ENCODE measurements around the gene SNAP23.
A peak's percentile ranks its signal among the peaks of the same experiment; 100 is the strongest.

Gene SNAP23

GRCh38 chr15:42499858-42500609 lies 4.6 kb downstream of the SNAP23 start:
- H3K4me3 ChIP-seq (ENCODE audit: low read depth, low read length): no peak overlapping the region
- peak; percentile 30 for DNase-seq
- TF ChIP-seq CTCF (IDR thresholded peaks at IDR 0.05; ENCODE audit: low read depth, low read length, missing control alignments): no peak
- peak overlapping the region; percentile 51 for H3K27ac ChIP-seq
- H3K36me3 ChIP-seq (replicated peaks): no peaks in the 10 kb centered on the region
- H3K27me3 ChIP-seq (replicated peaks): no peaks in the 10 kb centered on the region
- in situ Hi-C loops (cut with HindIII; ENCODE audit: low pct_ligation_motif_present, low sequenced_read_pairs): no loop called here

GRCh38 chr15:42502477-42502876 lies 7.0 kb downstream of the SNAP23 start:
- no peak overlapping the region for H3K27ac ChIP-seq
- TF ChIP-seq CTCF (IDR thresholded peaks at IDR 0.05; ENCODE audit: low read depth, low read length, missing control alignments): no peak
- DNase-seq: no peak
- H3K27me3 ChIP-seq (replicated peaks): no peaks in the 10 kb centered on the region
- H3K36me3 ChIP-seq (replicated peaks): no peaks in the 10 kb centered on the region
- in situ Hi-C loops (cut with HindIII; ENCODE audit: low pct_ligation_motif_present, low sequenced_read_pairs): no loop called here
- H3K4me3 ChIP-seq (ENCODE audit: low read depth, low read length): no peak overlapping the region

- H3K27ac ChIP-seq: no peak overlapping the region
- H3K27me3 ChIP-seq (replicated peaks): no peaks in the 10 kb centered on the region
- TF ChIP-seq CTCF (IDR thresholded peaks at IDR 0.05; ENCODE audit: low read depth, low read length, missing control alignments): no peak
- DNase-seq: no peak
- H3K4me3 ChIP-seq (ENCODE audit: low read depth, low read length): no peak overlapping the region
- no peaks in the 10 kb centered on the region for H3K36me3 ChIP-seq (replicated peaks)
- in situ Hi-C loops (cut with HindIII; ENCODE audit: low pct_ligation_motif_present, low sequenced_read_pairs): no loop called here
Observed at GRCh38 chr15:42503825-42504224, 8.4 kb downstream of the SNAP23 start.

- Histone ChIP-seq H3K27me3 (replicated peaks) (no peaks in the 10 kb centered on the region), H3K36me3 (replicated peaks) (no peaks in the 10 kb centered on the region), H3K4me3 (ENCODE audit: low read depth, low read length) (no peak overlapping the region), H3K27ac (no peak overlapping the region)
- in situ Hi-C loops (cut with HindIII; ENCODE audit: low pct_ligation_motif_present, low sequenced_read_pairs): no loop called here
- TF ChIP-seq CTCF (IDR thresholded peaks at IDR 0.05; ENCODE audit: low read depth, low read length, missing control alignments): no peak
- no peak for DNase-seq
Observed at GRCh38 chr15:42504631-42505030, 9.2 kb downstream of the SNAP23 start.

- TF ChIP-seq CTCF (IDR thresholded peaks at IDR 0.05; ENCODE audit: low read depth, low read length, missing control alignments): no peak
- DNase-seq: no peak
- no peaks in the 10 kb centered on the region for H3K27me3 ChIP-seq (replicated peaks)
- no peak overlapping the region for H3K4me3 ChIP-seq (ENCODE audit: low read depth, low read length)
- H3K27ac ChIP-seq: no peak overlapping the region
- no peaks in the 10 kb centered on the region for H3K36me3 ChIP-seq (replicated peaks)
- in situ Hi-C loops (cut with HindIII; ENCODE audit: low pct_ligation_motif_present, low sequenced_read_pairs): no loop called here
Observed at GRCh38 chr15:42507514-42507913, 12.1 kb downstream of the SNAP23 start.

- in situ Hi-C loops (cut with HindIII; ENCODE audit: low pct_ligation_motif_present, low sequenced_read_pairs): no loop called here
- no peak for TF ChIP-seq CTCF (IDR thresholded peaks at IDR 0.05; ENCODE audit: low read depth, low read length, missing control alignments)
- no peak for DNase-seq
- Histone ChIP-seq H3K27me3 (replicated peaks) (no peaks in the 10 kb centered on the region), H3K4me3 (ENCODE audit: low read depth, low read length) (no peak overlapping the region), H3K27ac (no peak overlapping the region), H3K36me3 (replicated peaks) (peaks cover under 1% of the 10 kb centered on the region)
Observed at GRCh38 chr15:42508263-42508690, 12.8 kb downstream of the SNAP23 start.

All from brain microvascular endothelial cell (primary cell).